ENCODE data around the gene PKMYT1. TPM values are rescaled to one million over a fixed set of nuclear protein-coding genes. Genes with fewer than 3 reads are reported as not detected.

The PKMYT1 gene
- polyA plus RNA-seq, 1 donor from 2014 or later = 2.9 TPM

DNA sequence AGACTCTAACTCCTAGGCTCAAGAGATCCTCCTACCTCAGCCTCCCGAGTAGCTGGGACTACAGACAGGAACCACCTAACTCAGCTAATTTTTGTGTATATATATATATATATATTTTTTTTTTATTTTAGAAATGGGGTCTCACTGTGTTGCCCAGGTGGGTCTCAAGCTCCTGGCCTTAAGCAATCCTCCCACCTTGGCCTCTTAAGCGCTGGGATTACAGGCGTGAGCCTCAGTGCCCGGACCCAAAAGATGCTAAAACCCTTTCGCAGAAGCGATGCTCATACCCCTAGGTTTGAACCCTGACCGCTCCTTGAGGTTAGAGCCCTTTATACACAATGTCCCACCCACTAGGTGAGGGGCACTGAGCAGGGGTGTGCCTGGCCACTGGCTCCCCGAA lies 30.3 kb upstream of the PKMYT1 start:
- H3K27ac ChIP-seq (ENCODE audit: low read length) = no peak overlapping the region
- H3K9ac ChIP-seq (ENCODE audit: low read length) = no peak overlapping the region
- no peaks in the 10 kb centered on the region for H3K9me2 ChIP-seq (ENCODE audit: insufficient read depth, low read length)
- H3K4me3 ChIP-seq (ENCODE audit: low read length) = no peak overlapping the region
- H3K36me3 ChIP-seq (ENCODE audit: insufficient read depth, low read length) = no peaks in the 10 kb centered on the region
- H3K4me2 ChIP-seq (ENCODE audit: low read length) = no peak overlapping the region
- peaks cover 65% of the 10 kb centered on the region for H3K27me3 ChIP-seq (ENCODE audit: insufficient read depth, low read depth, low read length)
- no peaks in the 10 kb centered on the region for H3F3A ChIP-seq (ENCODE audit: insufficient read depth, low read length, poor library complexity, severe bottlenecking)
- TF ChIP-seq EP300 (conservative IDR thresholded peaks at IDR 0.05; ENCODE audit: poor library complexity, severe bottlenecking) (no peak), POLR2AphosphoS5 (IDR thresholded peaks at IDR 0.05) (no peak), TAF1 (IDR thresholded peaks at IDR 0.05; ENCODE audit: low read depth) (no peak)
- H4K20me1 ChIP-seq (ENCODE audit: insufficient read depth) = no peaks in the 10 kb centered on the region
- H3K79me2 ChIP-seq (replicated peaks; ENCODE audit: insufficient read depth, low read length) = no peaks in the 10 kb centered on the region
- no peak overlapping the region for H2AFZ ChIP-seq (ENCODE audit: low read depth, low read length)
- H3K9me3 ChIP-seq (ENCODE audit: low read length) = no peaks in the 10 kb centered on the region

DNA sequence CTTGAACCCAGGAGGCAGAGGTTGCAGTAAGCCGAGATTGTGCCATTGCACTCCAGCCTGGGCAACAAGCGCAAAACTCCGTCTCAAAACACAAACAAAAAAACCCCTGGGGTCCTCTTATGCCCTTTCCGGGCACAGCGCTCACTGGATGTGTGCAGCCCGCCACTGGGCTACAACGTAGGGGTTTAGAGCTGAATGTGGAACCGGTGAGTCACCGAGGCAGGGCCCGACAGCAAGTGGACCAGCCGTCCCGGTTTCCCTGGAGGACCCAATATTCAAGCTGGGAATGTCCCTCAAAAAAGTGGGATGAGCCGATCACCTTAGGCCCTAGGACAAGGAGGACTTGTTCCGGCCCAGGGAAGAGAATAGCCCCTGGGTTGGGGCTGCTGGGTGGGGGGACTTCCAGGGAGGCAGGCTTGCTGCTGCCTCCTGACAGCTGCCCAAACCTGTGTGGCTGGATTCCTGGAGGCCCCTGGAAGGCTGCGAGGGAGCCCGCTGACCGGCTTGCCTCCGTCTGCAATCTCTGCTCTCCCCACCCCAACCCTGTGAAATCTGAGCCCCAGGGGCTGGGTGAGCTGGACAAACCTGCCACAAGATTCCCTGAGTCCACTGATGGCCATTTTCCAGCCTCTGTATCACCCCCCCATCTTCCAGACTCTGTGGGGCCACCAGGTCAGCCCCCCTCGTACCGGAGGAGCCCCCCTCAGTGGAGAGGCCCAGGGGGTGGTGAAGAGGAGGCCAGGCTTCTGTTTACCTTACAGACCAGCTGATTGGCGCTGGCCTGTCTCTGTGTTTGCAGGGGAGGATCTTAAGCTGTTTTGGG lies 29.5 kb upstream of the PKMYT1 start:
- Histone ChIP-seq H2AFZ (ENCODE audit: low read depth, low read length) (no peak overlapping the region), H3K27me3 (ENCODE audit: insufficient read depth, low read depth, low read length) (peaks cover 72% of the 10 kb centered on the region), H3K9me2 (ENCODE audit: insufficient read depth, low read length) (no peaks in the 10 kb centered on the region), H3K27ac (ENCODE audit: low read length) (no peak overlapping the region), H3K9ac (ENCODE audit: low read length) (no peak overlapping the region), H3F3A (ENCODE audit: insufficient read depth, low read length, poor library complexity, severe bottlenecking) (no peaks in the 10 kb centered on the region), H3K4me3 (ENCODE audit: low read length) (no peak overlapping the region), H3K4me2 (ENCODE audit: low read length) (no peak overlapping the region), H3K9me3 (ENCODE audit: low read length) (no peaks in the 10 kb centered on the region), H4K20me1 (ENCODE audit: insufficient read depth) (no peaks in the 10 kb centered on the region), H3K79me2 (replicated peaks; ENCODE audit: insufficient read depth, low read length) (no peaks in the 10 kb centered on the region), H3K36me3 (ENCODE audit: insufficient read depth, low read length) (no peaks in the 10 kb centered on the region)
- TF ChIP-seq MXI1 (conservative IDR thresholded peaks at IDR 0.05; ENCODE audit: poor library complexity, severe bottlenecking) = no peak
- no peak for TF ChIP-seq POLR2AphosphoS5 (IDR thresholded peaks at IDR 0.05)
- TF ChIP-seq, protein P1, sequence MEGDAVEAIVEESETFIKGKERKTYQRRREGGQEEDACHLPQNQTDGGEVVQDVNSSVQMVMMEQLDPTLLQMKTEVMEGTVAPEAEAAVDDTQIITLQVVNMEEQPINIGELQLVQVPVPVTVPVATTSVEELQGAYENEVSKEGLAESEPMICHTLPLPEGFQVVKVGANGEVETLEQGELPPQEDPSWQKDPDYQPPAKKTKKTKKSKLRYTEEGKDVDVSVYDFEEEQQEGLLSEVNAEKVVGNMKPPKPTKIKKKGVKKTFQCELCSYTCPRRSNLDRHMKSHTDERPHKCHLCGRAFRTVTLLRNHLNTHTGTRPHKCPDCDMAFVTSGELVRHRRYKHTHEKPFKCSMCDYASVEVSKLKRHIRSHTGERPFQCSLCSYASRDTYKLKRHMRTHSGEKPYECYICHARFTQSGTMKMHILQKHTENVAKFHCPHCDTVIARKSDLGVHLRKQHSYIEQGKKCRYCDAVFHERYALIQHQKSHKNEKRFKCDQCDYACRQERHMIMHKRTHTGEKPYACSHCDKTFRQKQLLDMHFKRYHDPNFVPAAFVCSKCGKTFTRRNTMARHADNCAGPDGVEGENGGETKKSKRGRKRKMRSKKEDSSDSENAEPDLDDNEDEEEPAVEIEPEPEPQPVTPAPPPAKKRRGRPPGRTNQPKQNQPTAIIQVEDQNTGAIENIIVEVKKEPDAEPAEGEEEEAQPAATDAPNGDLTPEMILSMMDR (IDR thresholded peaks at IDR 0.05; ENCODE audit: poor library complexity, severe bottlenecking) = no peak

DNA sequence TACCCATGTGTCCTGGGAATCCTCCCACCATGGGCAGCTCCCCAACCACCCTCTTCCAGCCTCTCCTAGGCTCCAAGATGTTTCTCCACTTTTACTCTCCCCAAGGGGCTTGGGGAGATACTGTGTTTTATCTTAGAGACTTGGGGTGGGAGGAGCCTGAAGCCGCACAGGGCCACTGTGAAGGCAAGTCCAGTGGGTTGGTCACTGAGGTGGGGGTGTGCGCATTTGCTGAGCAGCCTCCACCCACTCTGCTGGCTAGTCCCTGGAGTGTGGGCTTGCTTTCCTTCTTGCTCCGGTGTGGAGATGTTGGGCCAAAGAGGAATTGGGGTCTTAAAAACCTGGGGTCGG lies 28.4 kb upstream of the PKMYT1 start:
- H3K9me3 ChIP-seq (ENCODE audit: low read length) = no peaks in the 10 kb centered on the region
- no peak overlapping the region for H3K4me3 ChIP-seq (ENCODE audit: low read length)
- no peaks in the 10 kb centered on the region for H3K36me3 ChIP-seq (ENCODE audit: insufficient read depth, low read length)
- no peaks in the 10 kb centered on the region for H3K79me2 ChIP-seq (replicated peaks; ENCODE audit: insufficient read depth, low read length)
- H3K9me2 ChIP-seq (ENCODE audit: insufficient read depth, low read length) = no peaks in the 10 kb centered on the region
- H2AFZ ChIP-seq (ENCODE audit: low read depth, low read length) = no peak overlapping the region
- H3F3A ChIP-seq (ENCODE audit: insufficient read depth, low read length, poor library complexity, severe bottlenecking) = no peaks in the 10 kb centered on the region
- no peak overlapping the region for H3K4me2 ChIP-seq (ENCODE audit: low read length)
- peaks cover 73% of the 10 kb centered on the region for H3K27me3 ChIP-seq (ENCODE audit: insufficient read depth, low read depth, low read length)
- no peak overlapping the region for H3K9ac ChIP-seq (ENCODE audit: low read length)
- H3K27ac ChIP-seq (ENCODE audit: low read length) = no peak overlapping the region
- TF ChIP-seq SMC3 (conservative IDR thresholded peaks at IDR 0.05; ENCODE audit: poor library complexity) (no peak), EP300 (conservative IDR thresholded peaks at IDR 0.05; ENCODE audit: poor library complexity, severe bottlenecking) (no peak), TAF1 (IDR thresholded peaks at IDR 0.05; ENCODE audit: low read depth) (no peak), RAD21 (conservative IDR thresholded peaks at IDR 0.05) (no peak), EZH2 (IDR thresholded peaks at IDR 0.05; ENCODE audit: borderline replicate concordance, insufficient read depth, low read length, poor library complexity, severe bottlenecking) (no peak), POLR2AphosphoS5 (IDR thresholded peaks at IDR 0.05) (no peak), MXI1 (conservative IDR thresholded peaks at IDR 0.05; ENCODE audit: poor library complexity, severe bottlenecking) (no peak)
- TF ChIP-seq, protein P1 (IDR thresholded peaks at IDR 0.05; ENCODE audit: poor library complexity, severe bottlenecking) = no peak
- TF ChIP-seq, protein P2, sequence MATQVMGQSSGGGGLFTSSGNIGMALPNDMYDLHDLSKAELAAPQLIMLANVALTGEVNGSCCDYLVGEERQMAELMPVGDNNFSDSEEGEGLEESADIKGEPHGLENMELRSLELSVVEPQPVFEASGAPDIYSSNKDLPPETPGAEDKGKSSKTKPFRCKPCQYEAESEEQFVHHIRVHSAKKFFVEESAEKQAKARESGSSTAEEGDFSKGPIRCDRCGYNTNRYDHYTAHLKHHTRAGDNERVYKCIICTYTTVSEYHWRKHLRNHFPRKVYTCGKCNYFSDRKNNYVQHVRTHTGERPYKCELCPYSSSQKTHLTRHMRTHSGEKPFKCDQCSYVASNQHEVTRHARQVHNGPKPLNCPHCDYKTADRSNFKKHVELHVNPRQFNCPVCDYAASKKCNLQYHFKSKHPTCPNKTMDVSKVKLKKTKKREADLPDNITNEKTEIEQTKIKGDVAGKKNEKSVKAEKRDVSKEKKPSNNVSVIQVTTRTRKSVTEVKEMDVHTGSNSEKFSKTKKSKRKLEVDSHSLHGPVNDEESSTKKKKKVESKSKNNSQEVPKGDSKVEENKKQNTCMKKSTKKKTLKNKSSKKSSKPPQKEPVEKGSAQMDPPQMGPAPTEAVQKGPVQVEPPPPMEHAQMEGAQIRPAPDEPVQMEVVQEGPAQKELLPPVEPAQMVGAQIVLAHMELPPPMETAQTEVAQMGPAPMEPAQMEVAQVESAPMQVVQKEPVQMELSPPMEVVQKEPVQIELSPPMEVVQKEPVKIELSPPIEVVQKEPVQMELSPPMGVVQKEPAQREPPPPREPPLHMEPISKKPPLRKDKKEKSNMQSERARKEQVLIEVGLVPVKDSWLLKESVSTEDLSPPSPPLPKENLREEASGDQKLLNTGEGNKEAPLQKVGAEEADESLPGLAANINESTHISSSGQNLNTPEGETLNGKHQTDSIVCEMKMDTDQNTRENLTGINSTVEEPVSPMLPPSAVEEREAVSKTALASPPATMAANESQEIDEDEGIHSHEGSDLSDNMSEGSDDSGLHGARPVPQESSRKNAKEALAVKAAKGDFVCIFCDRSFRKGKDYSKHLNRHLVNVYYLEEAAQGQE (IDR thresholded peaks at IDR 0.05; ENCODE audit: borderline replicate concordance) = no peak
- no peaks in the 10 kb centered on the region for H4K20me1 ChIP-seq (ENCODE audit: insufficient read depth)
